Neuronal stem cell (in vitro differentiated cells): ENCODE data around the gene NUDT22.
A peak's percentile ranks its signal among the peaks of the same experiment; 100 is the strongest.

Experiments used
- DNase-seq: peaks from one replicate; pipeline ENCODE4 v3.0.0-alpha.2; 2013; ENCODE audit warnings: low spot score
- H2AFZ ChIP-seq: one replicate; pipeline ENCODE4 v1.6.1; 2013; ENCODE audit warnings: mild to moderate bottlenecking, low read length, inconsistent platforms
- H2AK5ac ChIP-seq: 2 replicates; pipeline ENCODE4 v1.6.1; 2013; ENCODE audit warnings: low read depth, mild to moderate bottlenecking, inconsistent platforms, low read length, moderate library complexity, mixed read lengths
- H2BK120ac ChIP-seq: 2 replicates; pipeline ENCODE4 v1.6.1; 2013; ENCODE audit warnings: low read depth, mild to moderate bottlenecking, inconsistent platforms, low read length, moderate library complexity, mixed read lengths
- H2BK12ac ChIP-seq: one replicate; pipeline ENCODE4 v1.6.1; 2013; ENCODE audit warnings: low read length, inconsistent platforms
- H2BK15ac ChIP-seq: 2 replicates; pipeline ENCODE4 v1.6.1; 2013; ENCODE audit warnings: mild to moderate bottlenecking, low read length, inconsistent platforms, mixed read lengths
- H2BK5ac ChIP-seq: one replicate; pipeline ENCODE4 v1.6.1; 2013; ENCODE audit warnings: inconsistent platforms, mild to moderate bottlenecking, low read length, moderate library complexity
- H3K14ac ChIP-seq: one replicate; pipeline ENCODE4 v1.6.1; 2013; ENCODE audit warnings: low read length, inconsistent platforms
- H3K18ac ChIP-seq: 2 replicates; pipeline ENCODE4 v1.6.1; 2013; ENCODE audit warnings: low read length, inconsistent platforms
- H3K23ac ChIP-seq: 2 replicates; pipeline ENCODE4 v1.6.1; 2013; ENCODE audit warnings: low read depth, mild to moderate bottlenecking, mixed read lengths, low read length, inconsistent platforms; ENCODE audit not compliant: poor library complexity
- H3K27ac ChIP-seq: replicated peaks from 3 replicates; pipeline ENCODE4 v1.5.1; 2013; ENCODE audit warnings: low read length, inconsistent platforms
- H3K27me3 ChIP-seq, 3 experiments: 2 replicates each; pipeline ENCODE4 v1.6.1; 2013; ENCODE audit warnings: low read length in 3 of 3, mild to moderate bottlenecking in 2 of 3, inconsistent platforms in 1 of 3, low read depth in 1 of 3, mixed read lengths in 1 of 3, moderate library complexity in 1 of 3; ENCODE audit not compliant: control insufficient read depth in 3 of 3, insufficient read depth in 3 of 3
- H3K36me3 ChIP-seq, 2 donors: replicated peaks in 1 of 2; 2 replicates each; pipeline ENCODE4 v1.6.1; 2013; ENCODE audit warnings: low read length in 2 of 2; ENCODE audit not compliant: control insufficient read depth in 2 of 2, insufficient read depth in 2 of 2
- H3K4ac ChIP-seq: 2 replicates; pipeline ENCODE4 v1.6.1; 2013; ENCODE audit warnings: inconsistent platforms, mild to moderate bottlenecking, low read length, moderate library complexity
- H3K4me1 ChIP-seq, 2 donors: 1 replicate in 1 of 2; 2 replicates in 1 of 2; pipeline ENCODE4 v1.6.1; 2013; ENCODE audit warnings: low read length in 2 of 2, low read depth in 1 of 2; ENCODE audit not compliant: control insufficient read depth in 2 of 2, insufficient read depth in 1 of 2
- H3K4me2 ChIP-seq: one replicate; pipeline ENCODE4 v1.6.1; 2013; ENCODE audit warnings: mild to moderate bottlenecking, low read length, inconsistent platforms; ENCODE audit not compliant: insufficient read depth, poor library complexity, severe bottlenecking
- H3K4me3 ChIP-seq, 2 donors: 2 replicates each; pipeline ENCODE4 v1.5.1; 2013; ENCODE audit warnings: low read length in 2 of 2, mild to moderate bottlenecking in 2 of 2, inconsistent platforms in 1 of 2, moderate library complexity in 1 of 2
- H3K79me1 ChIP-seq: one replicate; pipeline ENCODE4 v1.6.1; 2013; ENCODE audit warnings: low read depth, mild to moderate bottlenecking, inconsistent platforms, low read length, moderate library complexity
- H3K9ac ChIP-seq: one replicate; pipeline ENCODE4 v1.6.1; 2013; ENCODE audit warnings: mild to moderate bottlenecking, low read depth, low read length, inconsistent platforms; ENCODE audit not compliant: poor library complexity
- H3K9me3 ChIP-seq, 2 donors: replicated peaks in 1 of 2; 2 replicates each; pipeline versions ENCODE3 to v1.6.1; 2013; ENCODE audit warnings: low read length in 2 of 2, mild to moderate bottlenecking in 2 of 2, inconsistent platforms in 1 of 2, low read depth in 1 of 2, mixed read lengths in 1 of 2, moderate library complexity in 1 of 2; ENCODE audit not compliant: control insufficient read depth in 2 of 2, insufficient read depth in 1 of 2
- H4K8ac ChIP-seq: one replicate; pipeline ENCODE4 v1.6.1; 2013; ENCODE audit warnings: low read depth, mild to moderate bottlenecking, inconsistent platforms, low read length, moderate library complexity
- H4K91ac ChIP-seq: one replicate; pipeline ENCODE4 v1.6.1; 2013; ENCODE audit warnings: low read length, low read depth, mild to moderate bottlenecking, inconsistent platforms; ENCODE audit not compliant: poor library complexity
- WGBS, 2 donors: extraction: QIAGEN DNeasy Blood & Tissue Kit; methylation state at CpG; one replicate each; pipeline ENCODE4 v1.1.7; 2013; ENCODE audit warnings: missing lambda C conversion rate in 2 of 2, mixed read lengths in 1 of 2; ENCODE audit not compliant: insufficient read length in 2 of 2, insufficient replicate concordance in 1 of 2; ENCODE audit errors: extremely low coverage in 2 of 2; 5-methylcytosine and 5-hydroxymethylcytosine counted together

Gene NUDT22

DNA sequence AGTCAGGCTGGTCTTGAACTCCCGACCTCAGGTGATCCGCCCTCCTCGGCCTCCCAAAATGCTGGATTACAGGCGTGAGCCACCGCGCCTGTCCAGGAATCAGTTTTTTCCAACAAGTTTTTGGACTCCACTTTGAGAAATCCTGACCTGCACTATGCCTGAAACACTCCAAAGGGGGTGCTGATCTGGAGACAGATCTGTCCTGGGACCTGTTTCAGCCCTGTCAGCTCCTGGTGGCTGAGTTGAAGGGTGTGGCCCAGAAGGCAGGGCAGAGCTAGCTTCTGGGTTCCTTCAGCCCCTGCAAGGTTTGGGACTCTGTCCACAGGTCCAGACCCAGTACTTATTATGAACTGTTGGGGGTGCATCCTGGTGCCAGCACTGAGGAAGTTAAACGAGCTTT is 5.5 kb downstream of the NUDT22 start:
- H3K4me3 ChIP-seq: peak overlapping the region in 1 of 2 donors; percentile 20
- H3K27me3 ChIP-seq: peaks cover 0 to 36% (median 0%) of the 10 kb centered on the region in 3 experiments

DNA sequence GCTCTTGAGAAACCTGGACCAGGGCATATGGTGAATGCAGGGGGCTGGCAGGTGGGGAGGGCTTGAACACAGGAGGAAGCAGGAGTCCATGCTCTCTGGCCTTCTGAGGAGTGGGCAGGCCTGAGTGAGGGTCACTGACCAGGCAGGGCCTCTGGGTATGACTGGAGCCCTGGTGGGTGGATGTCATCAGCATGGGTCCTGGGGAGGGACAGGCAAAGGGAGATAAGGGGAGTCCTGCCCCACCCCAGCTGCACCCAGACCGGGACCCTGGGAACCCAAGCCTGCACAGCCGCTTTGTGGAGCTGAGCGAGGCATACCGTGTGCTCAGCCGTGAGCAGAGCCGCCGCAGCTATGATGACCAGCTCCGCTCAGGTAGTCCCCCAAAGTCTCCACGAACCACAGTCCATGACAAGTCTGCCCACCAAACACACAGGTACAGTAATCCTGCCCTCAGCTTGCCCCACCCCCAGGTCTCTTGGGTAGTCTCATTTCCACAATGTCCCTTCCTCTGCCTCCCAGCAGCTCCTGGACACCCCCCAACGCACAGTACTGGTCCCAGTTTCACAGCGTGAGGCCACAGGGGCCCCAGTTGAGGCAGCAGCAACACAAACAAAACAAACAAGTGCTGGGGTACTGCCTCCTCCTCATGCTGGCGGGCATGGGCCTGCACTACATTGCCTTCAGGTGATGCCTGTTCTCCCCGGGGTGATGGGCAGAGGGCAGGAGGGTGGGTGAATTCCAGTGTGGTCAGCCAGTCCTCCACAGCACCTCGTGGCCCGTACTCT is 6.3 kb downstream of the NUDT22 start:
- Histone ChIP-seq H4K8ac (no peak overlapping the region), H3K9ac (no peak overlapping the region), H3K4me2 (no peak overlapping the region), H3K36me3 (peaks cover 0 to 5% of the 10 kb centered on the region in 2 donors), H3K4me3 (no peak overlapping the region), H3K27ac (no peak overlapping the region), H3K79me1 (peaks cover 5% of the 10 kb centered on the region), H3K27me3 (peaks cover 0 to 36% (median 0%) of the 10 kb centered on the region in 3 experiments), H3K14ac (peak overlapping the region; percentile 63), H3K18ac (no peak overlapping the region), H3K9me3 (no peaks in the 10 kb centered on the region), H2AK5ac (peak overlapping the region; percentile 60), H2BK5ac (no peak overlapping the region), H3K23ac (peak overlapping the region; percentile 89), H2BK12ac (peak overlapping the region; percentile 63), H3K4ac (no peak overlapping the region), H2BK15ac (peak overlapping the region; percentile 54), H4K91ac (peak overlapping the region; percentile 48), H2BK120ac (no peak overlapping the region), H3K4me1 (peaks cover 10 to 14% of the 10 kb centered on the region in 2 donors), H2AFZ (no peak overlapping the region)
- no CpG with 5 or more reads among the region's 15 CpGs for WGBS, 2 donors
- DNase-seq: no peak

More for the DNA sequence above, 5.5 kb downstream of the NUDT22 start:
- Histone ChIP-seq H3K27ac (no peak overlapping the region), H3K9me3 (no peaks in the 10 kb centered on the region), H4K8ac (no peak overlapping the region), H2BK12ac (no peak overlapping the region), H3K36me3 (peaks cover 0 to 5% of the 10 kb centered on the region in 2 donors), H3K4me1 (peaks cover 18% of the 10 kb centered on the region in 2 donors), H2AK5ac (no peak overlapping the region), H3K4ac (no peak overlapping the region), H2AFZ (no peak overlapping the region), H2BK120ac (no peak overlapping the region), H3K18ac (no peak overlapping the region), H3K23ac (no peak overlapping the region), H3K9ac (no peak overlapping the region), H3K4me2 (no peak overlapping the region), H2BK5ac (no peak overlapping the region), H4K91ac (no peak overlapping the region), H3K14ac (no peak overlapping the region), H2BK15ac (no peak overlapping the region), H3K79me1 (peaks cover 5% of the 10 kb centered on the region)
- no peak for DNase-seq
- no CpG with 5 or more reads among the region's 7 CpGs for WGBS, 2 donors

DNA sequence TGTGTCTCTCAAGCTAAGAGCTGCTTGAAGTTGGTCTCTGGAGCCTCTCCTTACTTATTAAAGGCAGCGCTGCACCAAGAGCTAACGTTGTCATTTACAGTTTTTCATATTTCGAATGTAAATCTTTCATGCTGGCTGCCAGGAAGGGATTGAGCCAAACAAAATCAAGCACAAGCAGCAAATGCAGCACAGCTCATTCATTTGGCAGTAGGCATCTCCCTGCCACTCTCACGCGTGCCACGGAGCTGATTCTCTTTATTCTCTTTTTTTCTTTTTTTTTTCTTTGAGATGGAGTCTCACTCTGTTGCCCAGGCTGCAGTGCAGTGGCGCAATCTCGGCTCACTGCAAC is 6.9 kb downstream of the NUDT22 start:
- H2BK5ac ChIP-seq: no peak overlapping the region
- no peak overlapping the region for H3K18ac ChIP-seq
- no peak overlapping the region for H3K27ac ChIP-seq
- H3K4me3 ChIP-seq: no peak overlapping the region
- H3K4me2 ChIP-seq: no peak overlapping the region
- H3K9ac ChIP-seq: no peak overlapping the region
- H2AK5ac ChIP-seq: no peak overlapping the region
- H3K4me1 ChIP-seq: peaks cover 8 to 14% of the 10 kb centered on the region in 2 donors
- H2AFZ ChIP-seq: no peak overlapping the region
- no peaks in the 10 kb centered on the region for H3K9me3 ChIP-seq
- H3K27me3 ChIP-seq: peaks cover 0 to 36% (median 0%) of the 10 kb centered on the region in 3 experiments
- no peak for DNase-seq
- H3K23ac ChIP-seq: peak overlapping the region; percentile 89
- H2BK120ac ChIP-seq: no peak overlapping the region
- H3K4ac ChIP-seq: no peak overlapping the region
- H3K79me1 ChIP-seq: peaks cover 5% of the 10 kb centered on the region
- no peak overlapping the region for H4K8ac ChIP-seq
- H2BK12ac ChIP-seq: no peak overlapping the region
- no CpG with 5 or more reads among the region's 8 CpGs for WGBS, 2 donors
- no peak overlapping the region for H2BK15ac ChIP-seq
- H3K14ac ChIP-seq: no peak overlapping the region
- H3K36me3 ChIP-seq: peaks cover 4 to 5% of the 10 kb centered on the region in 2 donors
- peak overlapping the region; percentile 48 for H4K91ac ChIP-seq

DNA sequence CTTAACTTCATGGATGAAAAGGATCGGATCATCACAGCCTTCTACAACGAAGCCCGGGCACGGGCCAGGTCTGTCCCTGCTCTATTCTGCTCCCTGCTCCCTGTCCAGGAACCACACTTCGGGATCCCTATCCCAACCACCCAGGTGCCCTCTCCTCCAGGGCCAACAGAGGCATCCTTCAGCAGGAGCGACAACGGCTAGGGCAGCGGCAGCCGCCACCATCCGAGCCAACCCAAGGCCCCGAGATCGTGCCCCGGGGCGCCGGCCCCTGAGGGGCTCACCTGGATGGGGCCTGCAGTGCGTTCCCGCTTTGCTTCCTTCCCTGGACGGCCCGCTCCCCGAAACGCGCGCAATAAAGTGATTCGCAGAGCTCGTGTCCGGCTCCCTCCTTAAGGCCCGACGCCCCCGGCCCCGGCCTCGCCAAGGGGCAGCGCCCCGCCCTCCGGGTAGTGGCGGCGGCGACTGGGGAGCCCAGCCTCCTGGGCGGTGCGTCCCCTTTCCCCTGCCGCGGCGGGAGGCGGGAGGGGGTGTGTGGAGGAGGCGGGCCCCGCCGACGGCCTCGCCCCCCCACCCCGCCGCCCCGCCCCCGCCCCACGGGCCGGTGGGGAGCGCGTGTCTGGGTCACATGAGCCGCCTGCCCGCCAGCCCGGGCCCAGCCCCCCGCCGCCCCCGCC is 8.0 kb downstream of the NUDT22 start, which contains the start of gene VEGFB:
VEGFB (plus strand) TSS at position 672 of the 674 bp plus-strand sequence. CDS start 250 bp downstream, outside the sequence.
- Histone ChIP-seq H2AFZ (no peak within 1 kb of the TSS), H3K9ac (peak within 1 kb of the TSS; percentile 88), H2BK15ac (peak within 1 kb of the TSS; percentile 72), H3K4me3 (peak within 1 kb of the TSS in 1 of 2 donors; percentile 85), H3K23ac (peak within 1 kb of the TSS; percentile 71), H3K27ac (no peak within 1 kb of the TSS), H2BK12ac (no peak within 1 kb of the TSS), H3K4me1 (peaks cover 8 to 14% of the 10 kb centered on the region in 2 donors), H3K4ac (peak within 1 kb of the TSS; percentile 91), H2BK120ac (peak within 1 kb of the TSS; percentile 38), H4K8ac (no peak within 1 kb of the TSS), H3K36me3 (peaks cover 5% of the 10 kb centered on the region in 2 donors), H2BK5ac (peak within 1 kb of the TSS; percentile 59), H3K27me3 (peaks cover 0 to 36% (median 0%) of the 10 kb centered on the region in 3 experiments), H4K91ac (no peak within 1 kb of the TSS), H3K14ac (no peak within 1 kb of the TSS), H3K79me1 (peaks cover 5% of the 10 kb centered on the region), H3K18ac (peak within 1 kb of the TSS; percentile 91), H3K9me3 (no peaks in the 10 kb centered on the region), H2AK5ac (peak within 1 kb of the TSS; percentile 90), H3K4me2 (peak within 1 kb of the TSS; percentile 88)
- WGBS, 2 donors: no CpG with 5 or more reads among the region's 62 CpGs
- no peak for DNase-seq
